Stomach (tissue), 4 donors: ENCODE results near the gene SHMT2.

Source experiments
- EP300 ChIP-seq: sonication (generic); formaldehyde crosslinking; IDR thresholded peaks from one replicate; pipeline ENCODE4 v1.6.1; 2017; ENCODE audit warnings: antibody characterized with exemption
- TF ChIP-seq, protein P1 (sequence below), 7 experiments: fragments of 450-650 bp in 4 of 7; fragments of 200-600 bp in 3 of 7; sonication (generic) in 3 of 7; IDR thresholded peaks; one replicate each; pipeline ENCODE4 v1.5.1; 2016 to 2019; ENCODE audit warnings: antibody characterized with exemption in 7 of 7, control low read depth in 2 of 7, mild to moderate bottlenecking in 1 of 7

DNA sequence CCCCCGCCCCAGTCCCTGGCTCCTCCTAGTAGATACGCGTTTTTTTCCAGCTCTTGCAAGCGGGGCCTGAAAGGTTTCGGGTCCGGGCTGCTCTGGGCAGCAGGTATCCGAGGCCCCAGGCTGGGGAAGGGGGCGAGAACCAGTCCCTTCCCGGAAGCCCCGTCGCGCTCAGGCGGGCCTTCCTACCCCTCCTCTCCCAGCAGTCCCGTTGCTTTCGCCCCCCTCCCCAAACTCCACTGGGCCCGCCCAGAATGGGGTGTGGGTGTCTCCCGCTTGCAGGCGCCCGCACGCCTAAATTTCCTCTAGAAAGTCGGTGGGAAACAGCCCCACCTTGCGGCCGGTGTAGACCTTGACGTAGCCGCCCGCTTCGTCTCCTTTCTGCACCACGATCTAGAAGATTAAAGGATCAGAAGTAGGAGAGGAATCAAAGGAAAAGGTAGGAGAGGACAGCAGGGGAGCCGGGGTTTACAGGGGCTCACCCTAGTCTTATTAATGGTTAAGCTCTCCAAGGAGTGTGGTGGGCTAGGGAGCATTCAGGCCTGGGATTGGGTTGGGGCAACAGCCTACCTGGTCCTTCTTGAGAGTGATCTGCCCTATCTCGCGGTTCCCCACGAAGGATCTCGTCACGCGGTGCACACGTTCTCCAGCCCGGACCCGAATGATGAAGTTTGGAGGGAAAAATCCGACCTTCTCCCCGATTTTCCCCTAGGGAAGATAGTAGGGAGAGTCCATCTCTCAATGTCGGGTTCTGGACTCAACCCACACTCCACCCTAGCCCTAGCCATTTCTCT lies 14.2 kb downstream of the SHMT2 start:
- no peak for TF ChIP-seq EP300
- TF ChIP-seq, protein P1, sequence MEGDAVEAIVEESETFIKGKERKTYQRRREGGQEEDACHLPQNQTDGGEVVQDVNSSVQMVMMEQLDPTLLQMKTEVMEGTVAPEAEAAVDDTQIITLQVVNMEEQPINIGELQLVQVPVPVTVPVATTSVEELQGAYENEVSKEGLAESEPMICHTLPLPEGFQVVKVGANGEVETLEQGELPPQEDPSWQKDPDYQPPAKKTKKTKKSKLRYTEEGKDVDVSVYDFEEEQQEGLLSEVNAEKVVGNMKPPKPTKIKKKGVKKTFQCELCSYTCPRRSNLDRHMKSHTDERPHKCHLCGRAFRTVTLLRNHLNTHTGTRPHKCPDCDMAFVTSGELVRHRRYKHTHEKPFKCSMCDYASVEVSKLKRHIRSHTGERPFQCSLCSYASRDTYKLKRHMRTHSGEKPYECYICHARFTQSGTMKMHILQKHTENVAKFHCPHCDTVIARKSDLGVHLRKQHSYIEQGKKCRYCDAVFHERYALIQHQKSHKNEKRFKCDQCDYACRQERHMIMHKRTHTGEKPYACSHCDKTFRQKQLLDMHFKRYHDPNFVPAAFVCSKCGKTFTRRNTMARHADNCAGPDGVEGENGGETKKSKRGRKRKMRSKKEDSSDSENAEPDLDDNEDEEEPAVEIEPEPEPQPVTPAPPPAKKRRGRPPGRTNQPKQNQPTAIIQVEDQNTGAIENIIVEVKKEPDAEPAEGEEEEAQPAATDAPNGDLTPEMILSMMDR (IDR thresholded peaks at IDR 0.05) = peak in 5 of 7 experiments; percentile 54 to 69 (median 64)
